Endothelial cell of umbilical vein (primary cell): ENCODE data around the gene FBXO34. TPM values are rescaled to one million over a fixed set of nuclear protein-coding genes. Genes with fewer than 3 reads are reported as not detected.

Source experiments
- BruUV-seq: library from RNA; stranded (reverse); fragments of 400-500 nt; replicated peaks from 2 replicates; lab custom pipeline; 2021; lab: Mats Ljungman, UMichigan
- CTCF ChIA-PET: fragments of 300-600, 350-600 bp; sonication (Branson Sonifier 250); formaldehyde crosslinking; loops from one replicate; lab custom pipeline; 2021; ENCODE audit warnings: antibody characterized with exemption, inconsistent platforms; lab: Charles Lee
- POLR2A ChIA-PET: fragments of 300-600, 350-600 bp; sonication (Branson Sonifier 250); formaldehyde crosslinking; loops from one replicate; lab custom pipeline; 2021; ENCODE audit warnings: antibody characterized with exemption, inconsistent platforms; lab: Charles Lee
- DNase-seq: peaks from one replicate; pipeline ENCODE4 v3.0.0-alpha.2; 2011; ENCODE audit warnings: low read depth, low spot score
- FAIRE-seq: peaks from 2 replicates; lab custom pipeline; 2011; peaks lifted over from hg19 to GRCh38; lab: Jason Lieb, UNC
- H2AFZ ChIP-seq: 2 replicates; pipeline ENCODE4 v1.6.0; 2012; ENCODE audit warnings: low read depth, low read length, control low read depth, inconsistent platforms
- H3K27ac ChIP-seq: 2 replicates; pipeline ENCODE4 v1.5.1; 2011; ENCODE audit warnings: low read depth, mild to moderate bottlenecking, control low read depth, low read length, moderate library complexity; ENCODE audit not compliant: insufficient read depth
- H3K27me3 ChIP-seq, 2 experiments: 2 replicates each; pipeline versions ENCODE4 v1.6.0 to v1.6.1; 2011; ENCODE audit warnings: low read length in 2 of 2, mixed read lengths in 1 of 2; ENCODE audit not compliant: control insufficient read depth in 2 of 2, insufficient read depth in 2 of 2
- H3K36me3 ChIP-seq, 2 experiments: 2 replicates in 1 of 2; 3 replicates in 1 of 2; pipeline ENCODE4 v1.5.1; 2011; ENCODE audit warnings: low read length in 2 of 2, mild to moderate bottlenecking in 1 of 2, moderate library complexity in 1 of 2; ENCODE audit not compliant: control insufficient read depth in 2 of 2, insufficient read depth in 2 of 2; ENCODE audit errors: extremely low read depth in 1 of 2
- H3K4me1 ChIP-seq: 3 replicates; pipeline ENCODE4 v1.5.1; 2011; ENCODE audit warnings: mild to moderate bottlenecking, low read length; ENCODE audit not compliant: control insufficient read depth, insufficient read depth; ENCODE audit errors: extremely low read depth
- H3K4me2 ChIP-seq: 2 replicates; pipeline ENCODE4 v1.6.1; 2011; ENCODE audit warnings: low read length, control low read depth, mixed read lengths; ENCODE audit not compliant: insufficient read depth
- H3K4me3 ChIP-seq, 3 experiments: fragments of 200-600 bp in 1 of 3; sonication (generic), shearing (Covaris generic) in 1 of 3; replicated peaks in 1 of 3; 2 replicates each; pipeline ENCODE4 v1.5.1; 2011 to 2016; ENCODE audit warnings: control low read depth in 3 of 3, low read length in 3 of 3, mild to moderate bottlenecking in 2 of 3, inconsistent platforms in 1 of 3, low read depth in 1 of 3, moderate library complexity in 1 of 3; ENCODE audit not compliant: insufficient read depth in 1 of 3
- H3K79me2 ChIP-seq: 2 replicates; pipeline ENCODE4 v1.6.0; 2012; ENCODE audit warnings: low read length, inconsistent platforms; ENCODE audit not compliant: control insufficient read depth, insufficient read depth
- H3K9ac ChIP-seq: replicated peaks from 2 replicates; pipeline ENCODE3; 2011; ENCODE audit warnings: low read length, control low read depth; ENCODE audit not compliant: insufficient read depth; ENCODE audit errors: extremely low read depth
- H3K9me1 ChIP-seq: replicated peaks from 3 replicates; pipeline ENCODE4 v1.6.0; 2011; ENCODE audit warnings: mild to moderate bottlenecking, low read length; ENCODE audit not compliant: control insufficient read depth, insufficient read depth; ENCODE audit errors: extremely low read depth
- H3K9me3 ChIP-seq: replicated peaks from 2 replicates; pipeline ENCODE4 v1.5.1; 2012; ENCODE audit warnings: low read length, inconsistent platforms; ENCODE audit not compliant: control insufficient read depth, insufficient read depth
- H4K20me1 ChIP-seq: replicated peaks from 2 replicates; pipeline ENCODE3; 2011; ENCODE audit warnings: mild to moderate bottlenecking, low read length; ENCODE audit not compliant: control insufficient read depth, insufficient read depth; ENCODE audit errors: extremely low read depth
- CTCF ChIP-seq, 2 donors: IDR thresholded peaks; 1 replicate in 1 of 2; 2 replicates in 1 of 2; pipeline ENCODE4 v1.5.1; 2011; ENCODE audit warnings: low read length in 2 of 2, mild to moderate bottlenecking in 2 of 2, moderate library complexity in 2 of 2, control low read depth in 1 of 2, inconsistent platforms in 1 of 2, low read depth in 1 of 2; ENCODE audit not compliant: insufficient read depth in 1 of 2; ENCODE audit errors: extremely low read depth in 1 of 2
- EZH2 ChIP-seq: IDR thresholded peaks from 2 replicates; pipeline ENCODE4 v1.6.1; 2012; ENCODE audit warnings: borderline replicate concordance, low read depth, mild to moderate bottlenecking, moderate library complexity, low read length, inconsistent platforms; ENCODE audit not compliant: severe bottlenecking
- FOS ChIP-seq: IDR thresholded peaks from 2 replicates; pipeline ENCODE4 v1.6.1; 2011; ENCODE audit warnings: mild to moderate bottlenecking, low read length, moderate library complexity, borderline replicate concordance; ENCODE audit not compliant: insufficient read depth
- GATA2 ChIP-seq: IDR thresholded peaks from 2 replicates; pipeline ENCODE4 v1.7.0; 2011; ENCODE audit warnings: low read depth, mild to moderate bottlenecking, moderate library complexity, mixed read lengths, low read length; ENCODE audit not compliant: insufficient read length, insufficient read depth
- JUN ChIP-seq: IDR thresholded peaks from 2 replicates; pipeline ENCODE4 v1.6.1; 2011; ENCODE audit warnings: borderline replicate concordance, low read depth; ENCODE audit not compliant: insufficient read length, insufficient read depth
- MAX ChIP-seq: IDR thresholded peaks from 2 replicates; pipeline ENCODE4 v1.6.1; 2011; ENCODE audit not compliant: insufficient read depth, insufficient read length
- MYC ChIP-seq: IDR thresholded peaks from one replicate; pipeline ENCODE4 v1.6.1; 2011; ENCODE audit warnings: mild to moderate bottlenecking, low read depth, low read length
- POLR2A ChIP-seq: IDR thresholded peaks from 2 replicates; pipeline ENCODE4 v1.6.1; 2012; ENCODE audit warnings: low read depth, mild to moderate bottlenecking, control low read depth, low read length
- POLR2AphosphoS5 ChIP-seq: IDR thresholded peaks from 2 replicates; pipeline ENCODE4 v1.6.1; 2012; ENCODE audit warnings: low read depth, mild to moderate bottlenecking, control low read depth, low read length, moderate library complexity; ENCODE audit not compliant: insufficient read depth
- dilution Hi-C: fragments of 300-500 bp; cut with MboI; formaldehyde crosslinking; loops from one replicate; pipeline ENCODE4 v1.15.0; 2019; ENCODE audit warnings: low sequenced_read_pairs; ENCODE audit not compliant: extremely low pct_ligation_motif_present
- intact Hi-C: fragments of 100-400 bp; cut with micrococcal nuclease; formaldehyde crosslinking; loops from one replicate; pipeline ENCODE4 v1.10.0; 2022
- polyA plus RNA-seq, 4 experiments: library from polyadenylated mRNA; depleted of rRNA in 3 of 4; stranded (reverse) in 3 of 4; unstranded in 1 of 4; fragments of >200 nt; gene quantifications; 2 replicates each; pipeline versions ENCODE4 v1.2.1 to v1.2.3, GENCODE V29; 2011 to 2012; ENCODE audit warnings: missing spikeins in 1 of 4
- total RNA-seq: library from RNA; stranded (reverse); gene quantifications from 2 replicates; pipeline ENCODE4 v1.2.3, GENCODE V29; 2021

Gene FBXO34
- total and polyA plus RNA-seq, 2 donors (not counting 3 experiments of a cell fraction or from before 2014, with no cell fraction given) = 8.5 to 14.2 TPM

- intact Hi-C loops (loop anchor here (2.0 kb wide), 1 partner anchor 27 kb away; the partner anchor contains the start of gene FBXO34), dilution Hi-C loops (no loop called here)
- FAIRE-seq = no peak
- TF ChIP-seq POLR2A (no peak), JUN (no peak), CTCF (IDR thresholded peaks at IDR 0.05; ENCODE audit: extremely low read depth in 1 of 2, insufficient read depth in 1 of 2, low read depth in 1 of 2, low read length in 2 of 2) (no peak), FOS (no peak), EZH2 (no peak), GATA2 (no peak), MAX (no peak), POLR2AphosphoS5 (no peak), MYC (no peak)
- Histone ChIP-seq H3K9ac (no peak overlapping the region), H3K4me3 (no peak overlapping the region), H3K36me3 (no peaks in the 10 kb centered on the region), H3K4me2 (no peak overlapping the region), H3K27ac (no peak overlapping the region), H2AFZ (no peak overlapping the region), H3K9me1 (no peaks in the 10 kb centered on the region), H3K79me2 (no peaks in the 10 kb centered on the region), H4K20me1 (no peaks in the 10 kb centered on the region), H3K4me1 (no peaks in the 10 kb centered on the region), H3K9me3 (no peaks in the 10 kb centered on the region), H3K27me3 (peaks cover 29 to 35% of the 10 kb centered on the region in 2 experiments)
- ChIA-PET POLR2A (no interaction called here), CTCF (interaction anchor here (0.7 to 1.2 kb wide), 3 partner anchors 10 to 111 kb away, joined by 3 read pairs; no protein-coding TSS in a partner anchor)
- BruUV-seq = no TSS peak
- DNase-seq = no peak
Observed at GRCh38 chr14:55243813-55244212, 27.4 kb upstream of the FBXO34 start.
